Stimulated activated CD8-positive, alpha-beta memory T cell treated with anti-CD3 and anti-CD28 coated beads, Interleukin-12 subunit alpha, Interleukin-12 subunit beta, amount 100 ng/mL, for 24 hours (primary cell): ENCODE measurements around the gene MAGEB1.

Experiments used
- DNase-seq: peaks from one replicate; pipeline ENCODE4 v3.0.0-alpha.2; 2020; ENCODE audit errors: extremely low read depth

Gene MAGEB1

GRCh38 chrX:30296408-30297254, 49.7 kb downstream of the MAGEB1 start:
- DNase-seq: no peak

GRCh38 chrX:30301208-30301607, 54.3 kb downstream of the MAGEB1 start:
- DNase-seq: no peak
